Measurements from ENCODE around the gene PRMT1.

- TF ChIP-seq CTCF (IDR thresholded peaks at IDR 0.05) (no peak), POLR2A (IDR thresholded peaks at IDR 0.05) (no peak), POLR2AphosphoS5 (IDR thresholded peaks at IDR 0.05; ENCODE audit: insufficient read depth in 1 of 2, low read depth in 1 of 2) (no peak)
Measured at GRCh38 chr19:49643466-49643865, 33.6 kb upstream of the PRMT1 start.
